Measurements from ENCODE around the gene NKAIN2. TPM values are rescaled to one million over a fixed set of nuclear protein-coding genes. Genes with fewer than 3 reads are reported as not detected.

Gene NKAIN2
- total RNA-seq, 6 experiments from 2014 or later, result not detected

- DNase-seq, result no peak
- H3K36me3 Mint-ChIP-seq (ENCODE audit: low read depth), result no peaks in the 10 kb centered on the region
- H3K27me3 Mint-ChIP-seq (ENCODE audit: insufficient read depth), result no peaks in the 10 kb centered on the region
- no peaks in the 10 kb centered on the region for H3K4me1 Mint-ChIP-seq (ENCODE audit: low read depth)
- H3K4me3 Mint-ChIP-seq, result no peak overlapping the region
- H3K9me3 Mint-ChIP-seq, result peaks cover 26% of the 10 kb centered on the region
- TF ChIP-seq CTCF (IDR thresholded peaks at IDR 0.05), result no peak
- H3K27ac Mint-ChIP-seq, result no peak overlapping the region
Observed at GRCh38 chr6:124753001-124753400, 949.3 kb downstream of the NKAIN2 start.

DNA sequence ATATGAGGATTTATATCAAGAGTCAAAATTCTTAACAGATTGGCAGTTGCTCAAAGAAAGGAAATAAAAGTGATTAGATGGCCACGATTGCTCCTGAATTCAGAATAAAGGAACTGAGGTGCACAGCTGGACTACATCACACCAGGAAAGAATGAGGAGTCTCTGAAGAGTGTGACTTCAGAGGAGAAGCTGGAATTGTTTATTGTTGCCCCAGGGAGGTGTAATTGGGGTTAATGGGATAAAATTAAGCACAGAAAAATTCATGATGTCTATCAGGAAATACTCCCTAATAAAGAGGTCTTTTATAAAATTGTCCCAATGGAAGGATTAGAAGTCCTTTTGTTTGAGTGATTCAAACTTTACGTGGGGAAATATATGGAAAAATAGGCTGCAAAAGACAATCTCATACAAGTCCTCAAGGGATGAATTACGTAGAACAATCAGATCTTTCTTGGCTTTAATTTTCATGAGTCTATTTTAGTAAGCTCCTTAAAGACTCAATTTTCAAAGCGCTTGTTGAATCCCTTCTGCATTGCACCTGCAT lies 950.0 kb downstream of the NKAIN2 start:
- TF ChIP-seq CTCF (IDR thresholded peaks at IDR 0.05), result no peak
- no peak overlapping the region for H3K27ac Mint-ChIP-seq
- H3K4me3 Mint-ChIP-seq, result no peak overlapping the region
- peaks cover 26% of the 10 kb centered on the region for H3K9me3 Mint-ChIP-seq
- H3K27me3 Mint-ChIP-seq (ENCODE audit: insufficient read depth), result no peaks in the 10 kb centered on the region
- no peaks in the 10 kb centered on the region for H3K36me3 Mint-ChIP-seq (ENCODE audit: low read depth)
- no peak for DNase-seq
- H3K4me1 Mint-ChIP-seq (ENCODE audit: low read depth), result no peaks in the 10 kb centered on the region

DNA sequence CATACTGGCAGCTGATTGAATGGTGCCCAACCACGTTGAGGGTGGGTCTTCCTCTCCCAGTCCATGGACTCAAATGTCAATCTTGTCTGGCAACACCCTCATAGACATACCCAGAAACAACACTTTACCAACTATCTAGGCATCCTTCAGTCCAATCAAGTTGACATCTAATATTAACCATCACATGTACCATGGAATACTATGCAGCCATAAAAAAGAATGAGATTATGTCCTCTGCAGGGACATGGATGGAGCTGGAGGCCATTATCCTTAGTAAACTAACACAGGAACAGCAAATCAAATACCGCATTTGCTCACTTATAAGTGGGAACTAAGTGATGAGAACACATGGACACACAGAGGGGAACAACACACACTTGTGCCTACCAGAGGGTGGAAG lies 951.7 kb downstream of the NKAIN2 start:
- Mint-ChIP-seq H3K27ac (no peak overlapping the region), H3K9me3 (peaks cover 22% of the 10 kb centered on the region), H3K36me3 (ENCODE audit: low read depth) (no peaks in the 10 kb centered on the region), H3K27me3 (ENCODE audit: insufficient read depth) (no peaks in the 10 kb centered on the region), H3K4me3 (no peak overlapping the region), H3K4me1 (ENCODE audit: low read depth) (no peaks in the 10 kb centered on the region)
- no peak for TF ChIP-seq CTCF (IDR thresholded peaks at IDR 0.05)
- DNase-seq, result no peak

GRCh38 chr6:124757560-124757959 lies 953.9 kb downstream of the NKAIN2 start:
- Mint-ChIP-seq H3K27ac (no peak overlapping the region), H3K9me3 (peaks cover 17% of the 10 kb centered on the region; the same call in 1 of the 2 replicates), H3K27me3 (ENCODE audit: insufficient read depth) (no peaks in the 10 kb centered on the region), H3K4me1 (ENCODE audit: low read depth) (no peaks in the 10 kb centered on the region), H3K4me3 (no peak overlapping the region), H3K36me3 (ENCODE audit: low read depth) (no peaks in the 10 kb centered on the region)
- no peak for TF ChIP-seq CTCF (IDR thresholded peaks at IDR 0.05)
- no peak for DNase-seq

DNA sequence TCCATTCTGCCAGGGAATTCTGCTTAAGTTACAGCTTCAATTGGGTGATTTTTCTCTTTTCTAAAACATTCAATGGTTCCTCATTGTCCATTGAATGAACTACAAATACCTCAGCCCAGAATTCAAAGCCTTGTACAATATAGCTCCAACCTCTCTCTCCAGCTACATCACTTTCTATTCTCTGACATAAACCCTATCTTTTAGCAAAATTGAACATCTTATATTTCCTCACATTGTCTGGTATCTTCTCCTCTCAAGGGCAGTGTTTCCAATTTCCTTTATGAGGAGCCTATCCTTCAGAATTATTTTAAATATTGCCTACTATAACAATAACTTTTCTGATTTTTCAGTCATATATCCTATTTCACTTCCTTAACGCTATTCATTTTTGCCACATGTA lies 955.0 kb downstream of the NKAIN2 start:
- no peaks in the 10 kb centered on the region for H3K4me1 Mint-ChIP-seq (ENCODE audit: low read depth)
- H3K36me3 Mint-ChIP-seq (ENCODE audit: low read depth), result no peaks in the 10 kb centered on the region
- no peak overlapping the region for H3K4me3 Mint-ChIP-seq
- no peak for TF ChIP-seq CTCF (IDR thresholded peaks at IDR 0.05)
- H3K27me3 Mint-ChIP-seq (ENCODE audit: insufficient read depth), result no peaks in the 10 kb centered on the region
- H3K9me3 Mint-ChIP-seq, result peaks cover 12% of the 10 kb centered on the region; the same call in 1 of the 2 replicates
- no peak overlapping the region for H3K27ac Mint-ChIP-seq
- no peak for DNase-seq

DNA sequence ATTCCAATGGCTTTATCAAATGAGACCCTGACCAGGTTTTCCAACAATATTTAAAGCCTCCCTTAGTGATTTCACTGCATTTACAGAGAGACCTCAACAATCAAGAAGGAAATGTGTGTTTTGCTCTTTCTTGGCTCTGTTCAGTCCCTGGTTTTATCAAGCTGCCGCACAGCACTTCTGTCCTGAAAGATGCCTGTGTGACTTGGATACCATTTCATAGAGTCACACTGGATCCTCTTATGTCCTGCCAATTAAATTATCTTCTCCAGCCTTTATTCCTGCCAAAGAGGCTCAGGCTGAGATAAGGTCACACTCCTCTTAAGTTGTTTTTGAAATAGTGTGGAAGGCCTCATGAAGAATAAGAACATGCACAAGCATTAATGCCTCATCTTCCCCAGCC lies 961.6 kb downstream of the NKAIN2 start:
- no peaks in the 10 kb centered on the region for H3K27me3 Mint-ChIP-seq (ENCODE audit: insufficient read depth)
- peaks cover 8% of the 10 kb centered on the region; the same call in 1 of the 2 replicates for H3K9me3 Mint-ChIP-seq
- no peak overlapping the region for H3K27ac Mint-ChIP-seq
- H3K4me1 Mint-ChIP-seq (ENCODE audit: low read depth), result no peaks in the 10 kb centered on the region
- no peaks in the 10 kb centered on the region for H3K36me3 Mint-ChIP-seq (ENCODE audit: low read depth)
- no peak overlapping the region for H3K4me3 Mint-ChIP-seq
- no peak for DNase-seq
- no peak for TF ChIP-seq CTCF (IDR thresholded peaks at IDR 0.05)
